Endothelial cell of umbilical vein (primary cell): ENCODE data around the gene MMP1.

Source experiments
- EZH2 ChIP-seq: IDR thresholded peaks from 2 replicates; pipeline ENCODE4 v1.6.1; 2012; ENCODE audit warnings: borderline replicate concordance, low read depth, mild to moderate bottlenecking, moderate library complexity, low read length, inconsistent platforms; ENCODE audit not compliant: severe bottlenecking
- JUN ChIP-seq: IDR thresholded peaks from 2 replicates; pipeline ENCODE4 v1.6.1; 2011; ENCODE audit warnings: borderline replicate concordance, low read depth; ENCODE audit not compliant: insufficient read length, insufficient read depth
- MYC ChIP-seq: IDR thresholded peaks from one replicate; pipeline ENCODE4 v1.6.1; 2011; ENCODE audit warnings: mild to moderate bottlenecking, low read depth, low read length
- POLR2A ChIP-seq: IDR thresholded peaks from 2 replicates; pipeline ENCODE4 v1.6.1; 2012; ENCODE audit warnings: low read depth, mild to moderate bottlenecking, control low read depth, low read length
- POLR2AphosphoS5 ChIP-seq: IDR thresholded peaks from 2 replicates; pipeline ENCODE4 v1.6.1; 2012; ENCODE audit warnings: low read depth, mild to moderate bottlenecking, control low read depth, low read length, moderate library complexity; ENCODE audit not compliant: insufficient read depth
- TF ChIP-seq, protein P1 (sequence below), 2 donors: IDR thresholded peaks; 1 replicate in 1 of 2; 2 replicates in 1 of 2; pipeline ENCODE4 v1.5.1; 2011; ENCODE audit warnings: low read length in 2 of 2, mild to moderate bottlenecking in 2 of 2, moderate library complexity in 2 of 2, control low read depth in 1 of 2, inconsistent platforms in 1 of 2, low read depth in 1 of 2; ENCODE audit not compliant: insufficient read depth in 1 of 2; ENCODE audit errors: extremely low read depth in 1 of 2
- TF ChIP-seq, protein P2 (sequence below): IDR thresholded peaks from 2 replicates; pipeline ENCODE4 v1.6.1; 2011; ENCODE audit not compliant: insufficient read depth, insufficient read length

DNA sequence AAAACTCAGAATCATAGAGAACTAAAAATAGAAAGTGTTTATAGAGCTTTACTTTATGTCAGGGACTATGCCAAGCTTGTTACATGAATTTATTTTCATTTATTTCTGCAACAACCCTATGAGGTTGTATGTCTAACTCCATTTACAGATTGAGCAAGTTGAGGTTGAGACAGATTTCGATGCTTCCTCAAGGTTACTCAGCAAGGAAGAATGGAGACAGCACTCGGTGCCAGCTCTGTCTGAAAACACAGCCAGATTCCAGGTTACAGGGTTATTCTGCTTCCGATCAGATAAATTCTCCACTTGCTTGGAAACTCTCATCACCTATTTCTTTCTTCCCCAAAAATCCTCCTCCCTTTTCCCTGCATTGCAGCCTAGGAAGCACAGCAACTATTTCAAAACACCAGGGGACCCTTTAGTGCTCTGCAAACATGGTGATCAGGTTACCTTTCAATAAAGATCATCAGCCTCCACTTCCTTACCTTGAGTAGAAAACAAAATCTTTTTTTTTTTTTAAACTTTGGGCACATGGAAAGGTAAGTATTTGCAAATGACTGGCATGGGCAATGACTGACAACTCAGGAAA is 38.4 kb upstream of the MMP1 start:
- TF ChIP-seq, protein P1, sequence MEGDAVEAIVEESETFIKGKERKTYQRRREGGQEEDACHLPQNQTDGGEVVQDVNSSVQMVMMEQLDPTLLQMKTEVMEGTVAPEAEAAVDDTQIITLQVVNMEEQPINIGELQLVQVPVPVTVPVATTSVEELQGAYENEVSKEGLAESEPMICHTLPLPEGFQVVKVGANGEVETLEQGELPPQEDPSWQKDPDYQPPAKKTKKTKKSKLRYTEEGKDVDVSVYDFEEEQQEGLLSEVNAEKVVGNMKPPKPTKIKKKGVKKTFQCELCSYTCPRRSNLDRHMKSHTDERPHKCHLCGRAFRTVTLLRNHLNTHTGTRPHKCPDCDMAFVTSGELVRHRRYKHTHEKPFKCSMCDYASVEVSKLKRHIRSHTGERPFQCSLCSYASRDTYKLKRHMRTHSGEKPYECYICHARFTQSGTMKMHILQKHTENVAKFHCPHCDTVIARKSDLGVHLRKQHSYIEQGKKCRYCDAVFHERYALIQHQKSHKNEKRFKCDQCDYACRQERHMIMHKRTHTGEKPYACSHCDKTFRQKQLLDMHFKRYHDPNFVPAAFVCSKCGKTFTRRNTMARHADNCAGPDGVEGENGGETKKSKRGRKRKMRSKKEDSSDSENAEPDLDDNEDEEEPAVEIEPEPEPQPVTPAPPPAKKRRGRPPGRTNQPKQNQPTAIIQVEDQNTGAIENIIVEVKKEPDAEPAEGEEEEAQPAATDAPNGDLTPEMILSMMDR (IDR thresholded peaks at IDR 0.05; ENCODE audit: extremely low read depth in 1 of 2, insufficient read depth in 1 of 2, low read depth in 1 of 2, low read length in 2 of 2) = no peak
- TF ChIP-seq MYC (no peak), JUN (no peak), EZH2 (no peak), POLR2AphosphoS5 (no peak), POLR2A (no peak)
- TF ChIP-seq, protein P2, sequence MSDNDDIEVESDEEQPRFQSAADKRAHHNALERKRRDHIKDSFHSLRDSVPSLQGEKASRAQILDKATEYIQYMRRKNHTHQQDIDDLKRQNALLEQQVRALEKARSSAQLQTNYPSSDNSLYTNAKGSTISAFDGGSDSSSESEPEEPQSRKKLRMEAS = no peak
